OCI-LY7 (cell line): ENCODE results near the gene KCNN1. TPM values are rescaled to one million over a fixed set of nuclear protein-coding genes. Genes with fewer than 3 reads are reported as not detected.
"Not testable (repeated sequence)": the region's sequence is repeated elsewhere in the genome, so short reads cannot be mapped to it uniquely, and the experiment has no call there.

ENCODE experiments used
- BruUV-seq: library from RNA; stranded (reverse); fragments of 400-500 nt; replicated peaks from 2 replicates; lab custom pipeline; 2021; lab: Mats Ljungman, UMichigan
- CTCF ChIA-PET: fragments of 300-600 bp; sonication (Branson Sonifier 250); formaldehyde crosslinking; loops from one replicate; lab custom pipeline; 2022; ENCODE audit warnings: antibody characterized with exemption; ENCODE audit not compliant: unreplicated experiment; lab: Charles Lee
- POLR2A ChIA-PET: fragments of 300-600 bp; sonication (Branson Sonifier 250); formaldehyde crosslinking; loops from one replicate; lab custom pipeline; 2022; ENCODE audit warnings: antibody characterized with exemption; lab: Charles Lee
- DNase-seq: peaks from one replicate; pipeline ENCODE4 v3.0.0-alpha.2; 2015; ENCODE audit warnings: low spot score
- H2AFZ ChIP-seq: fragments of 200-600 bp; sonication (generic), shearing (Covaris generic); 2 replicates; pipeline ENCODE4 v1.6.1; 2014; ENCODE audit warnings: mild to moderate bottlenecking, antibody characterized with exemption, low read length, moderate library complexity
- H3K27ac ChIP-seq: fragments of 200-600 bp; sonication (generic); 2 replicates; pipeline ENCODE4 v1.5.1; 2014; ENCODE audit warnings: mixed run types, low read depth, mild to moderate bottlenecking, moderate library complexity, low read length, inconsistent platforms; ENCODE audit not compliant: poor library complexity, severe bottlenecking
- H3K36me3 ChIP-seq: fragments of 200-600 bp; sonication (generic); 2 replicates; pipeline ENCODE4 v1.6.1; 2014; ENCODE audit warnings: mild to moderate bottlenecking, antibody characterized with exemption, low read length, moderate library complexity, mixed read lengths; ENCODE audit not compliant: insufficient read depth
- H3K4me1 ChIP-seq: fragments of 200-600 bp; sonication (generic); 2 replicates; pipeline ENCODE4 v1.5.1; 2014; ENCODE audit warnings: mild to moderate bottlenecking, low read length; ENCODE audit not compliant: insufficient read depth, poor library complexity, severe bottlenecking
- H3K4me2 ChIP-seq: fragments of 200-600 bp; sonication (generic); 2 replicates; pipeline ENCODE4 v1.6.1; 2014; ENCODE audit warnings: mild to moderate bottlenecking, low read length
- H3K4me3 ChIP-seq: fragments of 200-600 bp; sonication (generic); 2 replicates; pipeline ENCODE4 v1.5.1; 2014; ENCODE audit warnings: mild to moderate bottlenecking, low read depth, low read length; ENCODE audit not compliant: poor library complexity, severe bottlenecking
- H3K79me2 ChIP-seq: fragments of 200-600 bp; sonication (generic); 2 replicates; pipeline ENCODE4 v1.6.1; 2016; ENCODE audit warnings: low read depth, mild to moderate bottlenecking, low read length, moderate library complexity, mixed read lengths; ENCODE audit not compliant: insufficient read depth
- H3K9me2 ChIP-seq: fragments of 200-600 bp; sonication (generic); 2 replicates; pipeline ENCODE4 v1.6.1; 2016; ENCODE audit warnings: mild to moderate bottlenecking, low read length, mixed read lengths; ENCODE audit not compliant: insufficient read depth
- H3K9me3 ChIP-seq: fragments of 200-600 bp; sonication (generic); 2 replicates; pipeline ENCODE4 v1.6.1; 2014; ENCODE audit warnings: mild to moderate bottlenecking, mixed run types, low read length, mixed read lengths
- H4K20me1 ChIP-seq: fragments of 200-600 bp; sonication (generic); 2 replicates; pipeline ENCODE4 v1.6.1; 2014; ENCODE audit warnings: mild to moderate bottlenecking, antibody characterized with exemption, low read length, moderate library complexity, mixed read lengths; ENCODE audit not compliant: insufficient read depth
- CTCF ChIP-seq: fragments of 200-600 bp; sonication (generic); conservative IDR thresholded peaks from 2 replicates; pipeline ENCODE4 v1.5.1; 2014; ENCODE audit warnings: mild to moderate bottlenecking, antibody characterized with exemption, low read length, moderate library complexity, mixed read lengths
- EZH2phosphoT487 ChIP-seq: fragments of 200-600 bp; sonication (generic); IDR thresholded peaks from 2 replicates; pipeline ENCODE4 v1.6.1; 2018; ENCODE audit warnings: low read depth, borderline replicate concordance, mild to moderate bottlenecking, mixed run types, antibody characterized with exemption, low read length, moderate library complexity, mixed read lengths
- intact Hi-C: fragments of 100-400 bp; cut with micrococcal nuclease; formaldehyde crosslinking; loops from one replicate; pipeline ENCODE4 v1.10.0; 2022; ENCODE audit not compliant: unreplicated experiment
- total RNA-seq, 2 experiments: library from RNA; depleted of rRNA in 1 of 2; stranded (reverse); fragments of >200 nt in 1 of 2; shearing (Covaris generic) in 1 of 2; gene quantifications; 2 replicates each; pipeline ENCODE4 v1.2.3, GENCODE V29; 2014 to 2022

KCNN1 gene
- total RNA-seq, 2 experiments from 2014 or later, result 0.57 to 1.1 TPM

- DNase-seq, result no peak
- POLR2A ChIA-PET, result no interaction called here
- Histone ChIP-seq H3K4me3 (no peak overlapping the region), H3K79me2 (no peaks in the 10 kb centered on the region), H4K20me1 (no peaks in the 10 kb centered on the region), H3K9me2 (no peaks in the 10 kb centered on the region), H3K9me3 (no peaks in the 10 kb centered on the region), H3K27ac (no peak overlapping the region), H2AFZ (no peak overlapping the region), H3K36me3 (no peaks in the 10 kb centered on the region), H3K4me2 (no peak overlapping the region), H3K4me1 (peaks cover 4% of the 10 kb centered on the region)
- no peak for TF ChIP-seq EZH2phosphoT487
- no peak for TF ChIP-seq CTCF
- intact Hi-C loops, result no loop called here
- no TSS peak for BruUV-seq
- CTCF ChIA-PET, result no interaction called here
Measured at GRCh38 chr19:17985037-17985818, 18.3 kb downstream of the KCNN1 start.

GRCh38 chr19:17986569-17986968 is 19.7 kb downstream of the KCNN1 start:
- intact Hi-C loops, BruUV-seq, H4K20me1 ChIP-seq, H3K4me2 ChIP-seq, H3K4me1 ChIP-seq, H3K9me2 ChIP-seq, H3K4me3 ChIP-seq, H3K79me2 ChIP-seq, H3K36me3 ChIP-seq, H3K27ac ChIP-seq, H2AFZ ChIP-seq, DNase-seq, POLR2A ChIA-PET, H3K9me3 ChIP-seq, CTCF ChIA-PET: not testable (repeated sequence)

- H3K4me3 ChIP-seq, result no peak overlapping the region
- CTCF ChIA-PET, result no interaction called here
- BruUV-seq, result no TSS peak
Measured at GRCh38 chr19:17988161-17988560, 21.3 kb downstream of the KCNN1 start.

More at GRCh38 chr19:17988161-17988560, 21.3 kb downstream of the KCNN1 start:
- Histone ChIP-seq H3K9me2 (no peaks in the 10 kb centered on the region), H3K36me3 (no peaks in the 10 kb centered on the region), H4K20me1 (no peaks in the 10 kb centered on the region), H3K4me1 (no peaks in the 10 kb centered on the region), H3K4me2 (no peak overlapping the region), H3K9me3 (no peaks in the 10 kb centered on the region), H3K79me2 (no peaks in the 10 kb centered on the region), H3K27ac (no peak overlapping the region), H2AFZ (no peak overlapping the region)
- no peak for DNase-seq
- intact Hi-C loops, result no loop called here
- no peak for TF ChIP-seq EZH2phosphoT487
- TF ChIP-seq CTCF, result no peak
- POLR2A ChIA-PET, result interaction anchor here (0.7 to 0.8 kb wide), 2 partner anchors 706 to 753 kb away, joined by 3 to 5 read pairs; no protein-coding TSS in a partner anchor
